B cell (primary cell): Measurements from ENCODE around the gene TEAD1. TPM values are rescaled to one million over a fixed set of nuclear protein-coding genes. Genes with fewer than 3 reads are reported as not detected.

ENCODE experiments used
- ATAC-seq: fragments of 200-7000 bp; cut with Tn5 transposase; one replicate; pipeline ENCODE4 v1.10.0; 2021; ENCODE audit warnings: low read depth, mild to moderate bottlenecking, moderate number of reproducible peaks, moderate library complexity
- CTCF ChIA-PET: fragments of 350-600 bp; sonication (Branson Sonifier 250); formaldehyde crosslinking; loops from one replicate; lab custom pipeline; 2021; ENCODE audit warnings: antibody characterized with exemption, inconsistent platforms; lab: Charles Lee
- POLR2A ChIA-PET: fragments of 350-600 bp; sonication (Branson Sonifier 250); formaldehyde crosslinking; loops from one replicate; lab custom pipeline; 2021; ENCODE audit warnings: antibody characterized with exemption; lab: Charles Lee
- DNase-seq: peaks from one replicate; pipeline ENCODE4 v3.0.0; 2013
- H2AFZ ChIP-seq: 2 replicates; pipeline ENCODE4 v1.6.1; 2012; ENCODE audit warnings: mild to moderate bottlenecking, low read depth, low read length; ENCODE audit not compliant: insufficient read depth, poor library complexity, severe bottlenecking
- H3K27ac ChIP-seq, 2 donors: 1 replicate in 1 of 2; 2 replicates in 1 of 2; pipeline ENCODE4 v1.5.1; 2012 to 2013; ENCODE audit warnings: low read length in 2 of 2, mild to moderate bottlenecking in 2 of 2, moderate library complexity in 1 of 2
- H3K27me3 ChIP-seq, 4 experiments: fragments of 200-600 bp in 1 of 4; sonication (generic) in 1 of 4; replicated peaks in 1 of 4; 1 replicate in 2 of 4; 2 replicates in 2 of 4; pipeline versions ENCODE4 v1.6.1 to v1.7.0; 2013 to 2016; ENCODE audit warnings: low read length in 3 of 4, mild to moderate bottlenecking in 2 of 4, mixed read lengths in 1 of 4, moderate library complexity in 1 of 4; ENCODE audit not compliant: insufficient read depth in 4 of 4, control insufficient read depth in 3 of 4; ENCODE audit errors: control extremely low read depth in 1 of 4
- H3K36me3 ChIP-seq, 2 experiments: replicated peaks in 1 of 2; 1 replicate in 1 of 2; 2 replicates in 1 of 2; pipeline versions ENCODE4 v1.6.1 to v1.7.1; 2013; ENCODE audit warnings: low read length in 1 of 2; ENCODE audit not compliant: insufficient read depth in 2 of 2, control insufficient read depth in 1 of 2; ENCODE audit errors: control extremely low read depth in 1 of 2, extremely low read depth in 1 of 2
- H3K4me1 ChIP-seq, 2 donors: fragments of 200-600 bp in 1 of 2; sonication (generic) in 1 of 2; 1 replicate in 1 of 2; 2 replicates in 1 of 2; pipeline versions ENCODE4 v1.5.1 to v1.6.1; 2013 to 2017; ENCODE audit warnings: low read length in 2 of 2; ENCODE audit not compliant: control insufficient read depth in 2 of 2, insufficient read depth in 2 of 2
- H3K4me2 ChIP-seq: replicated peaks from 2 replicates; pipeline ENCODE3; 2012; ENCODE audit warnings: mild to moderate bottlenecking, low read depth, low read length; ENCODE audit not compliant: poor library complexity, severe bottlenecking
- H3K4me3 ChIP-seq, 5 experiments: fragments of 200-600 bp in 1 of 5; sonication (generic) in 1 of 5; 1 replicate in 3 of 5; 2 replicates in 2 of 5; pipeline versions ENCODE4 v1.5.1 to v1.7.0; 2011 to 2016; ENCODE audit warnings: low read length in 4 of 5, mild to moderate bottlenecking in 4 of 5, low read depth in 2 of 5, control low read depth in 1 of 5, moderate library complexity in 1 of 5; ENCODE audit not compliant: insufficient read depth in 1 of 5; ENCODE audit errors: control extremely low read depth in 1 of 5, extremely low read depth in 1 of 5
- H3K79me2 ChIP-seq: fragments of 200-600 bp; sonication (generic); one replicate; pipeline ENCODE4 v1.6.0; 2016; ENCODE audit warnings: low read length; ENCODE audit not compliant: control insufficient read depth, insufficient read depth
- H3K9ac ChIP-seq: fragments of 200-600 bp; sonication (generic); 2 replicates; pipeline ENCODE4 v1.6.1; 2017; ENCODE audit warnings: mild to moderate bottlenecking, low read length, moderate library complexity
- H3K9me3 ChIP-seq, 3 donors: one replicate each; pipeline versions ENCODE4 v1.6.1 to v1.7.1; 2013; ENCODE audit warnings: low read length in 2 of 3; ENCODE audit not compliant: control insufficient read depth in 2 of 3, insufficient read depth in 1 of 3; ENCODE audit errors: control extremely low read depth in 1 of 3
- H4K20me1 ChIP-seq: 2 replicates; pipeline ENCODE4 v1.6.0; 2012; ENCODE audit warnings: mild to moderate bottlenecking, low read length; ENCODE audit not compliant: insufficient read depth, control insufficient read depth, poor library complexity, severe bottlenecking
- H3K27ac Mint-ChIP-seq: one replicate; pipeline ENCODE4 v1.8.0; 2021; ENCODE audit warnings: mixed read lengths
- H3K27me3 Mint-ChIP-seq: one replicate; pipeline ENCODE4 v1.8.0; 2021; ENCODE audit warnings: mixed read lengths
- H3K4me1 Mint-ChIP-seq: one replicate; pipeline ENCODE4 v1.8.0; 2021; ENCODE audit warnings: mixed read lengths
- H3K4me3 Mint-ChIP-seq: one replicate; pipeline ENCODE4 v1.8.0; 2021; ENCODE audit warnings: mixed read lengths
- H3K9me3 Mint-ChIP-seq: one replicate; pipeline ENCODE4 v1.8.0; 2022; ENCODE audit warnings: mixed read lengths; ENCODE audit not compliant: insufficient read depth
- EZH2 ChIP-seq: IDR thresholded peaks from 2 replicates; pipeline ENCODE4 v1.6.1; 2012; ENCODE audit warnings: borderline replicate concordance, low read depth, mild to moderate bottlenecking, moderate library complexity, low read length; ENCODE audit not compliant: insufficient read depth, poor library complexity, severe bottlenecking
- WGBS: methylation state at CpG from one replicate; pipeline ENCODE4 v1.1.5; 2013; ENCODE audit warnings: missing lambda C conversion rate; ENCODE audit not compliant: insufficient coverage; 5-methylcytosine and 5-hydroxymethylcytosine counted together
- intact Hi-C: fragments of 100-400 bp; cut with micrococcal nuclease; formaldehyde crosslinking; loops from one replicate; pipeline ENCODE4 v1.10.0; 2022
- polyA plus RNA-seq: library from polyadenylated mRNA; depleted of rRNA; stranded (reverse); fragments of >200 nt; gene quantifications from 2 replicates; pipeline ENCODE4 v1.2.3, GENCODE V29; 2012
- total RNA-seq, 2 donors: library from RNA; stranded (reverse); fragments of 120-200 nt in 1 of 2; gene quantifications; 1 replicate in 1 of 2; 2 replicates in 1 of 2; pipeline versions ENCODE4 v1.2.3 to v1.2.4, GENCODE V29; 2013 to 2022
- TF ChIP-seq, protein P1 (sequence below): fragments of 200-600 bp; IDR thresholded peaks from one replicate; pipeline ENCODE4 v1.8.0; 2022; ENCODE audit warnings: antibody characterized with exemption, mild to moderate bottlenecking

TEAD1 gene
- total and polyA plus RNA-seq, 2 donors (not counting 1 experiment from before 2014, with no cell fraction given) = 0.30 TPM; not detected in 1

DNA sequence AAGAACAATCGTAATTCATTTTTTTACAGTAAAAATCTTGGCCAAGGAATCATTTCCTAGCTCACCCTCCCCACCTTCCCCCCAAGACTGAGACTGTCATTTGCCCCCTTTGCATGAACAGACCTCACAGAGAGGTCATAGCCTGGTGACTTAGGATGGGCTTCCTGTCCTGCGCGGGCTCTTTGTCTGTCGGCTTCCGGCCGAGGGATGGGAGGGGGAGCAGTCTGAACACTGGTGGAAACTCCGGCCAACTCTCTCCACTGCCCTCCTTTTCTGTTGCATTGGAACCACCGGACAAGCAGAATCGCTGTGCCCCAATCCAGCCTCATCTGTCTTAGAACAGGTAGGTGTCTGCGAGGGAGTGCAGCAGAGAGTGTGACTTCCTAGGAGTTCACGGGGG lies 41.7 kb downstream of the TEAD1 start:
- DNase-seq (no peak), ATAC-seq (no peak)
- TF ChIP-seq, protein P1, sequence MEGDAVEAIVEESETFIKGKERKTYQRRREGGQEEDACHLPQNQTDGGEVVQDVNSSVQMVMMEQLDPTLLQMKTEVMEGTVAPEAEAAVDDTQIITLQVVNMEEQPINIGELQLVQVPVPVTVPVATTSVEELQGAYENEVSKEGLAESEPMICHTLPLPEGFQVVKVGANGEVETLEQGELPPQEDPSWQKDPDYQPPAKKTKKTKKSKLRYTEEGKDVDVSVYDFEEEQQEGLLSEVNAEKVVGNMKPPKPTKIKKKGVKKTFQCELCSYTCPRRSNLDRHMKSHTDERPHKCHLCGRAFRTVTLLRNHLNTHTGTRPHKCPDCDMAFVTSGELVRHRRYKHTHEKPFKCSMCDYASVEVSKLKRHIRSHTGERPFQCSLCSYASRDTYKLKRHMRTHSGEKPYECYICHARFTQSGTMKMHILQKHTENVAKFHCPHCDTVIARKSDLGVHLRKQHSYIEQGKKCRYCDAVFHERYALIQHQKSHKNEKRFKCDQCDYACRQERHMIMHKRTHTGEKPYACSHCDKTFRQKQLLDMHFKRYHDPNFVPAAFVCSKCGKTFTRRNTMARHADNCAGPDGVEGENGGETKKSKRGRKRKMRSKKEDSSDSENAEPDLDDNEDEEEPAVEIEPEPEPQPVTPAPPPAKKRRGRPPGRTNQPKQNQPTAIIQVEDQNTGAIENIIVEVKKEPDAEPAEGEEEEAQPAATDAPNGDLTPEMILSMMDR = no peak
- TF ChIP-seq EZH2 = no peak
- no peak overlapping the region for H2AFZ ChIP-seq
- Mint-ChIP-seq H3K4me3 (no peak overlapping the region), H3K27ac (no peak overlapping the region), H3K9me3 (no peaks in the 10 kb centered on the region), H3K27me3 (peaks cover 25% of the 10 kb centered on the region), H3K4me1 (no peaks in the 10 kb centered on the region)
- no peaks in the 10 kb centered on the region for H4K20me1 ChIP-seq
- 70% methylated on average over 5 of the region's 11 CpGs for WGBS
- intact Hi-C loops = no loop called here
- peaks cover 0 to 3% (median 2%) of the 10 kb centered on the region in 4 experiments for H3K27me3 ChIP-seq
- H3K79me2 ChIP-seq = no peaks in the 10 kb centered on the region
- ChIA-PET POLR2A (no interaction called here), CTCF (no interaction called here)
- H3K9me3 ChIP-seq = peaks cover 0 to 8% (median 0%) of the 10 kb centered on the region in 3 donors
- H3K9ac ChIP-seq = no peak overlapping the region
- no peak overlapping the region for H3K4me3 ChIP-seq
- no peaks in the 10 kb centered on the region for H3K4me1 ChIP-seq
- no peak overlapping the region for H3K4me2 ChIP-seq
- H3K36me3 ChIP-seq = no peaks in the 10 kb centered on the region
- no peak overlapping the region for H3K27ac ChIP-seq

DNA sequence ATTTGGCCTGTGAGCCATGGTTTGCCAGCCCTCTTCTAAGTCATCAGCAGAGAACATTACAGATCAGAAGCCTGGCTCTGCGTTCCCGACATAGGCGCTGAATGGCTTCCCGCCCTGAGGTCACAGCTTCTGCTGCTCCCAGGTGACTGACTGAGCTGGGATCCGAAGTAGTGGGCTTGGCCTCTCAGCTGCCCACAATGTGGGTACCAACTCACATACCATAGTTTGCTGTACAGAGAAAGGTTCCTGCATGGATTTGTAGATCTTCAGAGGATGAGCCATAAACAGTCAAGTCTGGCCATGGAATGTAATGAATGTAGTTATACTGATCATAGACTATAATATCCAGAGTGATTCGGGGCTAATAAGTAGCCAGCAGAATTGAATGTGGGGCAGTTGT lies 42.6 kb downstream of the TEAD1 start:
- Histone ChIP-seq H3K9me3 (peaks cover 0 to 8% (median 0%) of the 10 kb centered on the region in 3 donors), H3K36me3 (no peaks in the 10 kb centered on the region), H3K4me1 (no peaks in the 10 kb centered on the region), H3K9ac (no peak overlapping the region), H3K79me2 (no peaks in the 10 kb centered on the region), H3K27ac (no peak overlapping the region), H3K27me3 (peaks cover 0 to 6% (median 2%) of the 10 kb centered on the region in 4 experiments), H3K4me3 (no peak overlapping the region), H3K4me2 (no peak overlapping the region), H4K20me1 (no peaks in the 10 kb centered on the region), H2AFZ (no peak overlapping the region)
- ChIA-PET POLR2A (no interaction called here), CTCF (no interaction called here)
- Mint-ChIP-seq H3K4me1 (no peaks in the 10 kb centered on the region), H3K4me3 (no peak overlapping the region), H3K27me3 (peaks cover 33% of the 10 kb centered on the region), H3K9me3 (no peaks in the 10 kb centered on the region), H3K27ac (no peak overlapping the region)
- ATAC-seq (no peak), DNase-seq (no peak)
- TF ChIP-seq, protein P1 = no peak
- no peak for TF ChIP-seq EZH2
- WGBS = 88% methylated on average over 5 of the region's 6 CpGs
- intact Hi-C loops = no loop called here
